ENCODE measurements around the gene TMC8. TPM values are rescaled to one million over a fixed set of nuclear protein-coding genes. Genes with fewer than 3 reads are reported as not detected.
A peak's percentile ranks its signal among the peaks of the same experiment; 100 is the strongest.

Gene TMC8
- total RNA-seq, 1 donor from 2014 or later = 0.40 TPM

GRCh38 chr17:78180508-78180907 lies 49.9 kb downstream of the TMC8 start:
- Mint-ChIP-seq H3K4me3 (ENCODE audit: unreplicated experiment) (no peak overlapping the region), H3K9me3 (ENCODE audit: low read depth) (no peaks in the 10 kb centered on the region), H3K27ac (ENCODE audit: unreplicated experiment) (peak overlapping the region; percentile 60), H3K36me3 (ENCODE audit: low read depth) (no peaks in the 10 kb centered on the region), H3K27me3 (ENCODE audit: low read depth) (no peaks in the 10 kb centered on the region), H3K4me1 (ENCODE audit: low read depth) (peaks cover 24% of the 10 kb centered on the region)
- no peak for DNase-seq (ENCODE audit: low spot score)
- TF ChIP-seq CTCF (IDR thresholded peaks at IDR 0.05) = no peak

- Mint-ChIP-seq H3K4me3 (ENCODE audit: unreplicated experiment) (no peak overlapping the region), H3K36me3 (ENCODE audit: low read depth) (no peaks in the 10 kb centered on the region), H3K27ac (ENCODE audit: unreplicated experiment) (no peak overlapping the region), H3K9me3 (ENCODE audit: low read depth) (no peaks in the 10 kb centered on the region), H3K27me3 (ENCODE audit: low read depth) (no peaks in the 10 kb centered on the region), H3K4me1 (ENCODE audit: low read depth) (peaks cover 33% of the 10 kb centered on the region)
- TF ChIP-seq CTCF (IDR thresholded peaks at IDR 0.05) = no peak
- no peak for DNase-seq (ENCODE audit: low spot score)
Measured at GRCh38 chr17:78182504-78182903, 51.9 kb downstream of the TMC8 start.

GRCh38 chr17:78183916-78184315 lies 53.3 kb downstream of the TMC8 start:
- TF ChIP-seq CTCF (IDR thresholded peaks at IDR 0.05) = no peak
- Mint-ChIP-seq H3K27me3 (ENCODE audit: low read depth) (no peaks in the 10 kb centered on the region), H3K9me3 (ENCODE audit: low read depth) (no peaks in the 10 kb centered on the region), H3K36me3 (ENCODE audit: low read depth) (no peaks in the 10 kb centered on the region), H3K4me1 (ENCODE audit: low read depth) (peaks cover 41% of the 10 kb centered on the region), H3K27ac (ENCODE audit: unreplicated experiment) (no peak overlapping the region), H3K4me3 (ENCODE audit: unreplicated experiment) (no peak overlapping the region)
- DNase-seq (ENCODE audit: low spot score) = no peak

- Mint-ChIP-seq H3K4me3 (ENCODE audit: unreplicated experiment) (no peak overlapping the region), H3K27ac (ENCODE audit: unreplicated experiment) (no peak overlapping the region), H3K9me3 (ENCODE audit: low read depth) (no peaks in the 10 kb centered on the region), H3K4me1 (ENCODE audit: low read depth) (peaks cover 37% of the 10 kb centered on the region), H3K27me3 (ENCODE audit: low read depth) (no peaks in the 10 kb centered on the region), H3K36me3 (ENCODE audit: low read depth) (no peaks in the 10 kb centered on the region)
- TF ChIP-seq CTCF (IDR thresholded peaks at IDR 0.05) = no peak
- no peak for DNase-seq (ENCODE audit: low spot score)
Measured at GRCh38 chr17:78184351-78184750, 53.8 kb downstream of the TMC8 start.

GRCh38 chr17:78184868-78185267 lies 54.3 kb downstream of the TMC8 start:
- Mint-ChIP-seq H3K36me3 (ENCODE audit: low read depth) (no peaks in the 10 kb centered on the region), H3K4me1 (ENCODE audit: low read depth) (peaks cover 33% of the 10 kb centered on the region), H3K27ac (ENCODE audit: unreplicated experiment) (no peak overlapping the region), H3K4me3 (ENCODE audit: unreplicated experiment) (no peak overlapping the region), H3K9me3 (ENCODE audit: low read depth) (no peaks in the 10 kb centered on the region), H3K27me3 (ENCODE audit: low read depth) (no peaks in the 10 kb centered on the region)
- no peak for DNase-seq (ENCODE audit: low spot score)
- TF ChIP-seq CTCF (IDR thresholded peaks at IDR 0.05) = no peak

Measured in chondrocyte (in vitro differentiated cells).